Activated CD4-positive, alpha-beta T cell treated with anti-CD3 and anti-CD28 coated beads, Interleukin-2, Interleukin-4, amounts not matched to agents 100 ng/mL and 50 ng/mL, durations not matched to agents 16 hours and 8 hours (primary cell): ENCODE results near the gene MRPL54.
"Not testable (repeated sequence)": the region's sequence is repeated elsewhere in the genome, so short reads cannot be mapped to it uniquely, and the experiment has no call there.

Experiments used
- DNase-seq: peaks from one replicate; pipeline ENCODE4 v3.0.0-alpha.2; 2020; ENCODE audit warnings: low spot score

MRPL54 gene

DNA sequence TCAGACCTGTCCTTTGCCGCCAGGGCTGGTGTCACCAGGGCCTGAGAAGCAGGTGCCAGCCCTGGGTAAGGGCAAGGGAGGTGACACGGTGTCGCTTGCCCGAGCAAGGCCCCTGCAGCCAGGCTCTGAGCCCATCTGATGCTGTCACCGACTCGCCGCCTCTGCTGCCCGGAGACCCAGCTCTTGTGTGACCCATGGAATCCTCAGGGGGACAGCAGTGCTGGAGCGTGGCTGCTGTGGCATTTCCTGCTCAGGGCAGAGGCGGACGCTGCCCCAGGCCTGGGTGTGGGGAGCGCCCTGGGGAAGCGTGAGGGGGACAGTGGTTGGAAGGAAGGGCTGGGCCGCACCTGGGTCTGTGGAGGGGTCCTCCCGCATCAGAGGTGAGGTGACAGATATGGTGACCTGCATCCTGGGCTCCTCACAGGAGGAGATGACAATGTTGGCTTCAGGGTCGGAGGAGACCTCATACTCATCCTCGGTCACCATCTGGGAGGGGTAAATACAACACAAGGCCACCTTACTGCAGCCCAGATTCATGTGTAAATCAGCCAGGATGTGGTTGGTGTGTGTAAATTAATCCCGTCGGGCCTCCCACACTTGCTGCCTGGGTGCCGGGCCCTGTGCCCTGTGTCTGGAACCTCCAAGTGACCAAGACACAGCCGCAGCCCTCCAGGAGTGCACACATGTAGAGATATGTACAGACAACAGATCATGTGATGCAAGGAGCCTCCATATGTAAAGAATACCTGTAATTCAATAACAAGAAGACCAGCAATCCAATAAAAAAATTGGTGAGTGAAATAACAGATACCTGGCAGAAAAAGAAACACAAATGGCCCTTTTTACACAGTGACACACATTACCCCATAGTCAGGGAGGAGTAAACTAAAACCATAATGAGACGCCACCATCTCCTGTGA lies 51.3 kb downstream of the MRPL54 start:
- DNase-seq: no peak

- DNase-seq: no peak
Observed at GRCh38 chr19:3814648-3815047, 52.2 kb downstream of the MRPL54 start.

- not testable (repeated sequence) for DNase-seq
Observed at GRCh38 chr19:3816148-3816547, 53.7 kb downstream of the MRPL54 start.

GRCh38 chr19:3816566-3817218 lies 54.2 kb downstream of the MRPL54 start:
- DNase-seq: no peak
